Vagina (tissue), 2 donors: Measurements from ENCODE around the gene KCNK5. TPM values are rescaled to one million over a fixed set of nuclear protein-coding genes. Genes with fewer than 3 reads are reported as not detected.

Experiments used
- DNase-seq, 2 donors: peaks; one replicate each; pipeline ENCODE4 v3.0.0-alpha.2; 2017; ENCODE audit errors: extremely low spot score in 2 of 2
- H3K27ac ChIP-seq: fragments of 200-600 bp; sonication (generic); one replicate; pipeline ENCODE4 v1.5.1; 2019
- H3K27me3 ChIP-seq: fragments of 200-600 bp; sonication (generic); one replicate; pipeline ENCODE4 v1.5.1; 2019
- H3K36me3 ChIP-seq, 2 donors: fragments of 200-600 bp; sonication (generic); one replicate each; pipeline ENCODE4 v1.5.1; 2017 to 2019
- H3K4me1 ChIP-seq: fragments of 200-600 bp; sonication (generic); one replicate; pipeline ENCODE4 v1.5.1; 2019
- H3K4me3 ChIP-seq, 2 donors: fragments of 200-600 bp; sonication (generic); 1 replicate in 1 of 2; 2 replicates in 1 of 2; pipeline ENCODE4 v1.5.1; 2016 to 2019
- H3K9me3 ChIP-seq: fragments of 200-600 bp; sonication (generic); one replicate; pipeline ENCODE4 v1.5.1; 2019
- CTCF ChIP-seq, 3 experiments: fragments of 450-650 bp in 2 of 3; fragments of 200-600 bp in 1 of 3; sonication (generic) in 1 of 3; IDR thresholded peaks; one replicate each; pipeline ENCODE4 v1.5.1; 2017 to 2019; ENCODE audit warnings: antibody characterized with exemption in 3 of 3, mild to moderate bottlenecking in 2 of 3, moderate library complexity in 2 of 3
- POLR2A ChIP-seq, 2 donors: fragments of 450-650 bp; IDR thresholded peaks; one replicate each; pipeline ENCODE4 v1.6.1; 2017; ENCODE audit warnings: antibody characterized with exemption in 2 of 2, mild to moderate bottlenecking in 2 of 2, moderate library complexity in 2 of 2
- POLR2AphosphoS5 ChIP-seq, 2 donors: sonication (generic); formaldehyde crosslinking; IDR thresholded peaks; one replicate each; pipeline ENCODE4 v1.9.0; 2017; ENCODE audit warnings: antibody characterized with exemption in 2 of 2, mild to moderate bottlenecking in 2 of 2, low read depth in 1 of 2; ENCODE audit not compliant: insufficient read depth in 1 of 2
- intact Hi-C: fragments of 100-400 bp; cut with DNase I; formaldehyde crosslinking; loops from one replicate; pipeline ENCODE4 v1.15.1; 2023
- total RNA-seq: library from RNA; depleted of rRNA; stranded (reverse); fragments of >200 nt; gene quantifications from one replicate; pipeline ENCODE4 v1.2.3, GENCODE V29; 2016

Gene KCNK5
- total RNA-seq, 1 donor from 2014 or later, result 16.7 TPM

GRCh38 chr6:39247667-39248194, 18.5 kb upstream of the KCNK5 start:
- intact Hi-C loops, result no loop called here

DNA sequence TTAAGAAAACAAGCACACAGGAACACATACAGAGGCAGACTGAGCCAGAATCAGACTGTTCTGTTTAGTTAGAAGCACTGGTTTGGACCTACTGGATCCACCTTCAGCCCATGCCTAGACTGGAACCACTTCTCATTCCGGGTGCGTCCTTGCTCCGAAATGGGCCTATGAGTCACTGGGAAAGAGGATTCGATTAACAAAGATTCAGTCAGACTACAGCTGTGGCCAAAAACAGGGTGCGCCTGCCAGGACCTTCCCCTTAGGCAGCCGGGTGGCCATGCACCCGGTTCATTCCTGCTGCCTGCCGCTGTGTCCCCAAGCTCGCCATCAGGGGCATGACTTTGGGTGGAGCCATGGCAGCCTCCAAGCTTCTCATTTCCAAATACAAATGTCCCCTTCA, 14.5 kb upstream of the KCNK5 start:
- TF ChIP-seq POLR2A (IDR thresholded peaks at IDR 0.05), result no peak
- peak in 1 of 2 donors; percentile 17 for TF ChIP-seq POLR2AphosphoS5 (IDR thresholded peaks at IDR 0.05; ENCODE audit: insufficient read depth in 1 of 2, low read depth in 1 of 2)
- TF ChIP-seq CTCF (IDR thresholded peaks at IDR 0.05), result no peak
- DNase-seq, result no peak
- Histone ChIP-seq H3K4me1 (peaks cover 24% of the 10 kb centered on the region), H3K4me3 (no peak overlapping the region), H3K27ac (peak overlapping the region; percentile 42), H3K36me3 (no peaks in the 10 kb centered on the region), H3K9me3 (no peaks in the 10 kb centered on the region), H3K27me3 (no peaks in the 10 kb centered on the region)
- intact Hi-C loops, result no loop called here

More at GRCh38 chr6:39247667-39248194, 18.5 kb upstream of the KCNK5 start:
- Histone ChIP-seq H3K4me1 (peaks cover 13% of the 10 kb centered on the region), H3K36me3 (no peaks in the 10 kb centered on the region), H3K27me3 (no peaks in the 10 kb centered on the region), H3K27ac (no peak overlapping the region), H3K4me3 (no peak overlapping the region), H3K9me3 (no peaks in the 10 kb centered on the region)
- DNase-seq, result no peak
- TF ChIP-seq POLR2A (IDR thresholded peaks at IDR 0.05) (no peak), POLR2AphosphoS5 (IDR thresholded peaks at IDR 0.05; ENCODE audit: insufficient read depth in 1 of 2, low read depth in 1 of 2) (no peak), CTCF (IDR thresholded peaks at IDR 0.05) (no peak)

DNA sequence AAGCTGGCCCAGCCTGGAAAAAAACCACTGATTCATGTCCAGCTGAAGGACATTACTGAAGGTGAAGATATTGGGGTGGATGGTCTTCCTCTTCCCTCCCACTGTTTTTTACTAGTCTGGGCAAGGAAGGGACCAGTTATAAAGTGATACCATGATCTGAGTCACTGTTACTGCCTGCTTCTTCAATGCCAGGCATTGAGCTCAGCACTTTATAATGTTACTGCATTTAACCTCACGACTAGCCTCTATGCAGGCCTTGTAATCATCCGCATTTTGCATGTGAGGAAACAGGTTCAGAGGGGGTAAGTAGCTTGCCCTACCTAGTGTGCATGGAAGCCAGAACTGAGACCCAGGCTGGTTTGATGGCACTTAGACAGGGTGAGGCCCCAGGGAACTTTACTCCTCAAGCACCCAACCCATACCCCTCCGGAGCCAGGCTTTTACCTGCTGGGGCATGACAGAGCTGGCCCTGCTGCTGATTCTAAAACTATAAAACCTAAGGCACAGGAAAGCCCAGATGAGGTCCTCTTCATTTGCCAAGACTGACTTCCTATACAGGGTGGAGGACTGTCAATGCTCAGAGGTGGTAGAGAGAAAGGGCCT, 11.0 kb upstream of the KCNK5 start:
- peak overlapping the region; percentile 24 for H3K27ac ChIP-seq
- DNase-seq, result no peak
- no peaks in the 10 kb centered on the region for H3K9me3 ChIP-seq
- H3K27me3 ChIP-seq, result no peaks in the 10 kb centered on the region
- TF ChIP-seq CTCF (IDR thresholded peaks at IDR 0.05), result no peak
- peak in 1 of 2 donors; percentile 24 for TF ChIP-seq POLR2AphosphoS5 (IDR thresholded peaks at IDR 0.05; ENCODE audit: insufficient read depth in 1 of 2, low read depth in 1 of 2)
- TF ChIP-seq POLR2A (IDR thresholded peaks at IDR 0.05), result no peak
- intact Hi-C loops, result no loop called here
- peaks cover 24% of the 10 kb centered on the region for H3K4me1 ChIP-seq
- no peaks in the 10 kb centered on the region for H3K36me3 ChIP-seq
- no peak overlapping the region for H3K4me3 ChIP-seq

- no peaks in the 10 kb centered on the region for H3K36me3 ChIP-seq
- no peak for TF ChIP-seq CTCF (IDR thresholded peaks at IDR 0.05)
- no peak for TF ChIP-seq POLR2AphosphoS5 (IDR thresholded peaks at IDR 0.05; ENCODE audit: insufficient read depth in 1 of 2, low read depth in 1 of 2)
- no peak for TF ChIP-seq POLR2A (IDR thresholded peaks at IDR 0.05)
- peaks cover 24% of the 10 kb centered on the region for H3K4me1 ChIP-seq
- H3K9me3 ChIP-seq, result no peaks in the 10 kb centered on the region
- peak overlapping the region; percentile 24 for H3K27ac ChIP-seq
- intact Hi-C loops, result no loop called here
- DNase-seq, result no peak
- no peaks in the 10 kb centered on the region for H3K27me3 ChIP-seq
- no peak overlapping the region for H3K4me3 ChIP-seq
These were observed 10.4 kb upstream of the KCNK5 start for GRCh38 chr6:39239527-39240154.

DNA sequence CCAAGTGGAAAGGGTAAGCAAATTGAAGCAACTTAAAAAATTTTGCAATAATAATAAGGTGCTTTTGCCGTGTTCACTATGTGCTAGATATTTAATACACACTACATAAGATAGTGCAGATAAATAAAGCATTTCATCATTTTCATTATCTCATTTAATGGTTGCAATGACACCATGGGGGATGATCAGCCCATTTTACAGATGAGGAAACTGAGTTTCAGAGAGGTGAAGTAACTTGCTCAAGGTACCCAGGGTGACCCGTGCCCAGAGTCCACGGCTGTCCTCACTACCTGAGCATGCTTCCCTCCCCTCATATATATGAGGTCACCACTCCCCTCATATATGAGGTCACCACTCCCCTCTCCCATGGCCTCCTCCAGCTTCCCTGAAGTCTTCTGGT, 7.5 kb upstream of the KCNK5 start:
- intact Hi-C loops, result no loop called here
- TF ChIP-seq CTCF (IDR thresholded peaks at IDR 0.05) (no peak), POLR2A (IDR thresholded peaks at IDR 0.05) (no peak), POLR2AphosphoS5 (IDR thresholded peaks at IDR 0.05; ENCODE audit: insufficient read depth in 1 of 2, low read depth in 1 of 2) (no peak)
- Histone ChIP-seq H3K4me1 (peaks cover 12% of the 10 kb centered on the region), H3K4me3 (no peak overlapping the region), H3K9me3 (no peaks in the 10 kb centered on the region), H3K27ac (no peak overlapping the region), H3K27me3 (no peaks in the 10 kb centered on the region), H3K36me3 (no peaks in the 10 kb centered on the region)
- DNase-seq, result no peak
